GM19240 (cell line): ENCODE results near the gene AHDC1.
"Not testable (repeated sequence)": the region's sequence is repeated elsewhere in the genome, so short reads cannot be mapped to it uniquely, and the experiment has no call there.

Source experiments
- DNase-seq: peaks from one replicate; pipeline ENCODE4 v3.0.0; 2011; ENCODE audit warnings: low spot score; ENCODE audit not compliant: insufficient read length

The AHDC1 gene

DNA sequence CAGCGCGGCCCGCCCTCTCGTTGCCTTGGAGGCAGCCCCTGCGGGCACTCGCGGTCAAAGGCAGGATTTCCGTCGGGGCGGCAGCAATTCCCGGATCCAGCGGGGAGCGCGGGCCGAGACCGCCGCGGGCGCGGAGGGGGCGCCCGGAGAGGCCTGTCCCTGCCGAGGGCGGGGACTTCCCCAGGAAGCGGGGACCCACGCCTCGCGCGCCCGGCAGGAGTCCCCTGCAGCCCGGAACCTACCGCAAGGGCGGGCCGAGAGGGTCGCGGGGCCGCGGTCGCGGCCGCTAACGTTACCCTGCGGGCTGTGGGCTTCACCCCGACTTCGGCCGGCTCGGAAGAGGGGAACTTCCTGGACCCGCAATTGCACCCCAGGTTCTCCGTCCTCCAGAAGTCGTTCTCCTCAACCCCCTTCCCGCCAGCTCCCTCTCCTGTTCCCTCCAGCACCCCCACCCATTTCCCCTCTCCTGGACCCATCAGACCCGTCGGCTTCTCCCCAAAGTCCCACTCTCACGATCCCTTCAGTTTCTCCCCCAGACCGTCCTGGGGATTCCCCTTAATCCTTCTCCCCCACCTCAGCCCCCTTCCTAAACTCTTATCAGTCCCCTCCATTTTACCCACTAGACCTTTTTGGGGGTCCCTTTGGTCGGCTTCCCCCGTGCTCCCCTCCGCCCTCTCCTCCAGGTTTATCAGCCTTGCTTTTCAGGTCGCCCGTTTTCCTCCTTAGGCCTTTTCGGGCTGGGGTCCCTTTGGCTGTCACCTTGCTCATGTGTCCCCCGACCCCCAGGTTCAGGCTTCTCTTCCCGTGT, 30.4 kb upstream of the AHDC1 start:
- DNase-seq: no peak

DNA sequence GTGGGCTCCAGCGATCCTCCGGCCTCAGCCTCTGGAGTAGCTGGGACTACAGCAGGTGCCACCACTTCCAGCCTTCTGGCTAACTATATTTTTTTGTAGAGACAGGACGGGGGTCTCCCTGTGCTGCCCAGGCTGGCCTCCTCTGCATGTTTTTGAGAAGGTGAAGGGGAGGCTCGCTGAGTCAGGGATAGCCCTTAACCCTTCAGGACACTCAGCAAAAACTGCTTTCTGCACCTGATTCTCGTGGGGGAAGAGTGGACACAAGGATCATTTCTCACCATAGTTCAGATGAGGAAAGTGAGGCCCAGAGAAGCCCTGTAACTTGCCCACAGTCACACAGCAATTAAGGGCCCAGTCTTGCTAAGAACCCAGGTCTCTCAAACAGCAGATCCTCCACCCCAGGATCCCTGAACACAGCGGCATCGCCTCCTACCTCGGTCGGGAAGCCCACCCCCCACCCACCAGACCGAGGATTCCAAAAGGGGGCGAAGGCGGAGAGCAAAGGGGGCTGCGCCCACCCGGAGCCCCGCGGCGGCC, 29.8 kb upstream of the AHDC1 start:
- no peak for DNase-seq

DNA sequence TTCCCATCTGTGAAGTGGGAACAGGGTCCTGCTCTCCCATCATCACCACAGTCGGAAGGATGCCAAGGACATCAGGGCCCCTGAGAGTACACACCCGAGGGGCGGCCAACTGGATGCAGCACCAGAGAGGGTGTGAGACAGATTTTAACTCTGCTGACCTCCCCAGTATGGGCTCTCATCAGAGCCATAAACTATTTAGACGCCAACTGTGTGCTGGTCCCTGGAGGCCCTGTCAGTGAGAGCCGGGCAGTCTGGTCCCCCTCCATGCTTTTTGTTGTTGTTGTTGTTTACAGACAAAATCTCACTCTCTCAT, 29.3 kb upstream of the AHDC1 start:
- DNase-seq: no peak

DNA sequence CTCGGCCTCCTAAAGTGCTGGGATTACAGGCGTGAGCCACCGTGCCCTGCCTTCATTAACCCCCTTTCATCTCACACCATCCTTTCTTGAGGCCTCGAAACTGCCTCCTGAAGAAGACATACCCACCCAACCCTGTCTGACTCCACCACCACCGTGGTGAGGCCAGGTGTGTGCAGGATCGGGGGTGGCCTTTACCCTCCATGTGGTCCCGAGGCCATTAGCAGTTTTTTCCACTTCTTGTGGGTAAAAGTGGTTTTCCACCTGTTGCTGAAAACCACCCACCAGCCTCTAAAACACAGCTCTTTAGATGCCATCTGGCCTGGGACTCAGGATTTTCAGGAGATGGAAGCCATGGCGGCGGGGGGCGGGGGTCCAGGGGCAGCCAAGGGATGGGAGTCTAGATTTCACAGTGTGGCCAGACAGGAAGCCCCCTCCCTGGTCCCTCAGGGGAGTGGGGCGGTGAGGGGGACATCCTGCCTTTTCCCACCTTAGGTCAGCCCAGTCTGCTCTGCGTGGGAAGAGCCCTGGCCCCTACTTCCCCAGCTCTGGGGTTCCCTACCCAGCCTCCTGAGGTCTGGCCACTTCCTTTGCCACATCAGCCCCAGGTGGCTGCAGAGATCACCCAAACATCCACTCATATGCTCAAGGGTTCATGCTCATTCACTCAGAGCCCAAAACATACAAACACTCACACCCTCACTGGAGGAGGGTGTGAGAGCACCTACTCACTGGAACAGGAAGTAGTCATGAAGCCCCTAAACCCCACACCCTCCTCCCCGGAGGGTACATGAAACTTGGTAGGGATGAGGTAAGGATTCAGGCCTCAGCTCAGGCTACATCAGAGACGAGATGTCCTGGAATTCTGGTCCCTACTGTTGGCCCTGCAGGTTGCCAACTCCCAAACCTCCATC, 28.7 kb upstream of the AHDC1 start:
- DNase-seq: no peak

DNA sequence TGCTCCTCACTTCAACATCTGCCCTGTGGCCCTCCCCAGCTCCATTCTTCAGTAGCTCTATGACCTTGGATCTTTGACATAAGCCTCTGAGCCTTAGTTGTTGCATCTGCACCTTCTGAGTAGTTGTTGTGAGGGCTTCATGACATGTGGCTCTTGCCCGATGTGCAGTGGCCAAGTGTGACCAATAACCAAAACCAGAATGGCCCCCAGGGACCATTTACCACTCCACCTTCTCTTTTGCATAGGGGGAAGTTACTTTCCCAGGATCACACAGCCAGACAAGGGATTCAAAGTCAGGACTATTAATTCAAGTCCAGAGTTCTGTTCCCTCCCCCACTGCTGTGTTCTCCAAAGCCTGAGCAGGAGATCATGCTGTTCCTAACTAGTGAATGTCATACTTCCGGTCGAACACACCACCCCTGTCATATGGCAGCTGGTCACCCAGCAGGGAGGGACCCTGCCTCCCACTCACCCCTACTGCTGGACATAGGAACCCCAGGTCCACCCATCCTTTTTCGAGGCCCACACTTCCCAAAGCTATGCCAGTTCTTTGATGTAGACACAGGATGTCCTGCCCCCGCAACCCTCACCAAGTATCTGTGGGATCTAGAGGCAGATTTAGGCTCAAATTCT, 27.0 kb upstream of the AHDC1 start:
- no peak for DNase-seq

DNA sequence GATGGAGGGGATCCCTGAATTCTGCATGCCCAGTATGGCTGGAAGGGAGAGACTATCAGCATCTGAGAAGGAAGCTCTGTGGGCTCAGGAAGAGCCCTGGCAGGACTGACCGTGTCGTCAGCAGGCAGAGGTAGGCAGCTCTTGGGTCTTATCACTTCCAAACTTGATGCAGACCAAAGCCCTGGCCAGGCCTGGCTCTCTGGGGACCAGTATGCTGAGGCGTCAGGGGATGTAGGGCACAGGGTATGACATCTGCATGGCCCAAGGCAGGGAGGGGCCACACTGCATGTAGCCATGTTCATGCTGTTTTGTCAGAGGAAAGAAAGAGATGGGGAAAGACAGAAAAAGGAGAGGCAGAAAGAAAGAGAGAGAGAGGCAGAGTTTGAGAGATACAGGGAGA, 24.8 kb upstream of the AHDC1 start:
- DNase-seq: no peak

DNA sequence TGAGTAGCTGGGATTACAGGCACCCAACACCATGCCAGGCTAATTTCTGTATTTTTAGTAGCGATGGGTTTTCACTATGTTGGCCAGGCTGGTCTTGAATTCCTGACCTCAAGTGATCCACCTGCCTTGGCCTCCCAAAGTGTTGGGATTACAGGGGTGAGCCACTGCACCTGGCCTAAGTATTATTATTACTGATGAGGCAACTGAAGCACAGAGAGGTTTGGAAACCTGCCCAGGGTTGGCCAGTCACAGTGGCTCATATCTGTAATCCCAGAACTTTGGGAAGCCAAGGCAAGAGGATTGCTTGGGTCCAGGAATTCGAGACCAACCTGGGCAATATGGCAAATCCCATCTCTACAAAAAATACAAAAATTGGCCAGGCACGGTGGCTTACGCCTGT, 23.8 kb upstream of the AHDC1 start:
- not testable (repeated sequence) for DNase-seq

DNA sequence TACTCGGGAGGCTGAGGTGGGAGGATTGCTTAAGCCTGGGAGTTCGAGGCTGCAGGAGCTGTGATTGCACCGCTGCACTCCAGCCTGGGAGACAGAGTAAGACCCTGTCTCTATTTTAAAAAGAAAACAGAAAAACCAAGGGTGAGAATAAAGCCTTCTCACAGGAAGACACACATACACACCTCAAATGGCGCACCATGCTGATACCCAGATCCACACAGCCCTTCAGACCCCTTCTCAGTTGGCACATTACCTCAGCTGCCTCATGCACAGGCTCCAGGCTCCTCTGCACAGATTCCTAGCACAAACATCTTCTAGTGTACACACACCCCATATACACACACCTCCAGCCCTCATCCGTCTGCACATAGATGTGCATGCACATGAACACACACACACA, 23.1 kb upstream of the AHDC1 start:
- DNase-seq: no peak

DNA sequence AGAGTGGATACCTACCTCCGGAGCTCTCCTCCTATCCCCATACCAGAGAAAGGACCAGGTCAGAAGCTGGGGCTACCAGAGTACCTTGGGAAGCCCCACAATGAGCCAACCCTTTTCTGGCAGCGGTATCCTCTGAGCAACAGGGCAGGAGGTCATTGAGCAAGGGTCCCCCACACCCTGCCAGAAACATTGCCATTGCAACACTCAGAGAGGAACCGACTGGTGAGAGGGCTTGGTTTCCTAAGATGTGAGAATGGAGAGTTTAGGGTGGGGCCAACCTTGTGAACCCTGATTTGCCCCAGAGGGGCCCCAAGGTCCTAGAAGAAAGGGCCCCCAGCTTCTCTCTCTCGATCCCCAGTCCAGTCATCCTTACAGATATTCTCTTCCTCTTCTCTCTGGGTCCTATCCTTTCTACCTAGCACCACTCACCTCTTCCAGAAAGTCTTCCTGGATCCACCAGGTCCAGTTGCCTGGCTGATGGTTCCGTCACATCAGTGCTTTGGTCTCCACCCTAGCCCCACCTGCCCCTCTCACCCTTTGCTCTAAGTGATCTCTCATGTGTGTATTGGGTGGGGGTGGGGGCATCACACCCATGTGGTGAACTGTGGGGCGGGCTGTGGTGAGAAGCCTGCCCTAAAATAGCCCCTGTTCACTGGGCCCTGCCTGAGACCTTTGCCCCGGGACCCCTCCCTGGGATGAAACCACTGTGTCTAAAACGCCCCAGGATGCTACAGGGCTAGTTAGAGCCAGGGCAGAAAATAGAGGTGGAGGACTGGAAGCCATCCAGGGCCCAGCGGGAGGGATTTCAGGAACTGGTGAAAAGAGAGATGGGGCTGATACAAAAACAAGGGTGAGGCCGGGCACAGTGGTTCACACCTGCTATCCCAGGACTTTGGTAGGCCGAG, 22.3 kb upstream of the AHDC1 start:
- no peak for DNase-seq

DNA sequence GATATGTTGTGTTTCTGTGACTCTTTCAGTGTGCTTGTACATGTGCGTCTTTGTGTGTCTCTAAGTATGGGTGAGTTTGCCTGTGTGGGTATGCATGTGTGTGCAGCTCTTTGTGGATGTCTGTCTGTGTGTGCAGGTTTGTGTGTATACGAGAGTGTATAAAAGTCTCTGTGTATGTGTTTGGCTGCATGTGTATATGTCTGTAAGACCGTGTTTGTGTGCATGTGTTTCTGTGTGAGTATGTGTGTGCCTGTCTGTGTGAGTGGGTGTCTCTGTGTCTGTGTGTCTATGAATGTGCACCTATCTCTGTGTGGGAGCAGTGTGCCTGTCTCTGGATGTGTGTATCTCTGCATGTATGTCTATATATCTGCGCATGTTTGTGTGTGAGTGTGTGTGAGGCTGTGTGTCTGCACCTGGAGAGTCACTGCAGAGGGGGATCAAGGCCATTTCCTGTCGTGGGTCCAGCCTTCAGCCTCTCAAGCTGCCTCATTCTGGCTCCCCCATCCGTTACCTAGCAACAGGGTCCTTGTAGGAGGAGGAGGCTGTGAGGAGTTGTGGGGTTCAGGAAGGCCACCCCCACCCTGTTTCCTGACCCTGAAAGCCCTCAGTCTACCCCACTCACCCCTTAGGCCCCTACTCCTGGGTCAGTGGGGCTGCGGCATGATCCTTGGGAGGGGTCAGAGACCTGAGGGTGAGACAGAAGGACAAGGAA, 20.7 kb upstream of the AHDC1 start:
- no peak for DNase-seq

DNA sequence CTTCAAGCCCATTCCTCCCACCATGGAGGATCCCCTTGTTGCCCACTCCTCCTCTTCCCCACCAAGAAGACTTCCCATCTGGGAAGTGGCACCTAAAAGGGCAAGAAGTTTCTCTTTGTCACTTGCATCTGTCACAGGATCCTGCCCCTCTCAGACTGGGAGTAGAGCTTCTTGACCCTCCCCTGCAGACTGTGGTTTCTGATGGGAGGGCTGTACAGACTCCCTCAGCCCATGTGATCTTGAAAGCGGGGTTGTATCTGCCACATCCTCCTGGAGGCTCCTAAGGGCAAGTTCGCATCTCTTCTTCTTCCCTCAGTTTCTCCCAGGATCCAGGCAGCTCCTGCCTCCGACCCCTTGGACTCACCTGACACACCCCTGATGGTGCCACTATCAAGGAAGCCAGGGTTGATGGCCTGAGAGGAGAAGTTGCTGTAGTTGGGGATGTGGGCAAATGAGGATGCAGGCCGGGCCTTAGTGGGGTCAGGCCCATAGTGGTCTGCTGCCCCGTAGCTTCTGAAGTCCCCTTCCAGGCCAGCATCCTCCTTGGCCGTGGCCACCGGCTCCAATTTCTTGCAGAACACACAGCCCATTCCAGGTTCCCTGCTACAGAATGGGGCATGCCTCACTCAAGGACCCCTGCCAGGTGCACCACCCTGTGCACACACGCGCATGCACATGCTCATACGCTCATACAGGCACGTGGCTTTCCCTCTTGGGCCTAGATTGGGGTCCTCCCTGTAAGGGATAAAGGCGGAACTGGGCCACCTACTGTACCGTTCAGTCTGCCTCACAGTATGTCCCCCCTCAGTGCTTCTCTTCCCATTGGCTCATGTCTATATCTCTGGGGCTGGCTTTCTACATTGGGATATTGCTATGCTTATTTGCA, 19.6 kb upstream of the AHDC1 start:
- no peak for DNase-seq

DNA sequence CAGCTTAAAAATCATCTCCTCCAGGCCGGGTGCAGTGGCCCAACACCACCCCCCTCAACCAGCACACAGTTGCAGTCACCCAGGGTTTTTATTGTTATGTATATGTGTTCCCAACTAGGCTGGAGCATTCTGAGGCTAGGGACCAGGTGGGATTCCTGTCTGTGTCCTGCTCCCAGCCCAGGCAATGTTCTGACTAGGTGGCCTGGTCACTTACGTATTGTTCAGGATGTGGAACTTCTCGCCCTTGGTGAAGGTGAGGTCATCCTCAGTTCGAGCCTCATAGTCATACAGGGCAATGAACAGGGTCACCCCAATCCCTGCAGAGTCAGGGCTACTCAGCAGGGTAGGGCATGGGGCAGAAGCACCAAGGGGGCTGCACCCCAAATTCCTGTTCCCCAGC, 18.9 kb upstream of the AHDC1 start:
- no peak for DNase-seq

DNA sequence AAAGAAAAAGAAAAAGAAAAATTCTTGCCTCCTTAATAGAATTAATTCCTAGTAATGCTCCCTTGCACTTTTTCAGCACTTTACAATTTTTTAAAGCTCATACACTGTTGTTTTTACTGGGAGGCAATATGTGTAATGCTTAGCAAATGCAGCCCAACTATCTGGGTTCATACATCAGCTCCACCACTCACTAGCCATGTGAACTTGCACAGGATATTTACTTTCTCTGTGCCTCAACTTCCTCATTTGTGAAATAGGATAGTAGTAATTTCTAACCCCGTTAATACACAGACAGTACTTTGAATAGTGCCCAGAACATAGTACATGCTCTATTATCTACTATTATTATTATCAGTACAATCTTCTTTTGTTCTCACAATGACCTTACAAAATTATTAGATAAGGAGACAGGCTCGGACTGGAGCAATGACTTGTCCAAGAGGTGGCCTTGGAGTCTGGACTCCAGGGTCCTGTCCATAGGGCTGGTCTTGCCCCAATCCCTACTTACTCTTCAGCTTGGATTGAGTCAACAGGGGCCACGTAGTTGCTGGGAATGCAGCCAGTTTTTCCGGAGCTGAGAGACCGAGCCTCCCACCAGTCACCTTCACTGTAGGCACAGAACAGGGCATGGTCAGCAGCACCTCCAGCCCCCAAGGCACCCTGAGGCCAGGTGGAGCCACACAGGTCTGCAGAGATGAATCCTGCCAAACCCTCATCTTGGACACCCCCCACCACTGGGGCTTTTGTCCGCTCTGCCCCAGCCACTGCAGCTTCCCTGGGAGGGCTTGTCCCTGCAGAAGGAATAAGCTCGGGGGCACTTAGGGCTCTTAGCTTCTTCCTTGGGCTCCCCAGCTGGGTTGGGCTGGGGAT, 17.3 kb upstream of the AHDC1 start:
- no peak for DNase-seq

DNA sequence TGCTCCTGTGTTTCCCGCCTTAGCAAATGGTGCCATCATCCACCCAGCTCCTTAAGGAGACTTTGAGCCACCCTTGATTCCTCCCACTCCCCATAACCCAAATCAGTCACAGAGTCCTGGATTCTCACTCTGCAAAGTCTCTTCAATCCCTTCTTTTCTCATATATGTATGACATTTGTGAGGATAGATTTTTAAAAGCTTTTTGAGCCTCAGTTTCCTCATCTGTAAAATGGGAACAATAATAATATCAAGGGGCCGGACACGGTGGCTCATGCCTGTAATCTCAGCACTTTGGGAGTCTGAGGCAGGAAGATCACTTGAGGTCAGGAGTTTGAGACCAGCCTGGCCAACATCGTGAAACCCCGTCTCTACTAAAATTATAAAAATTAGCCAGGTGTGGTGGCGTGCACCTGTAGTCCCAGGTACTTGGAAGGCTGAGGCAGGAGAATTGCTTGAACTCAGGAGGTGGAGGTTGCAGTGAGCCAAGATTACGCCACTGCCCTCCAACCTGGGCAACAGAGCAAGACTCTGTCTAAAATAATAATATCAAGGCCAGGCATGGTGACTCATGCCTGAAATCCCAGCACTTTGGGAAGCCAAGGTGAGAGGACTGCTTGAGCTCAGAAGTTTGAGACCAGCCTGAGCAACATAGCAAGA, 16.0 kb upstream of the AHDC1 start:
- DNase-seq: not testable (repeated sequence)

DNA sequence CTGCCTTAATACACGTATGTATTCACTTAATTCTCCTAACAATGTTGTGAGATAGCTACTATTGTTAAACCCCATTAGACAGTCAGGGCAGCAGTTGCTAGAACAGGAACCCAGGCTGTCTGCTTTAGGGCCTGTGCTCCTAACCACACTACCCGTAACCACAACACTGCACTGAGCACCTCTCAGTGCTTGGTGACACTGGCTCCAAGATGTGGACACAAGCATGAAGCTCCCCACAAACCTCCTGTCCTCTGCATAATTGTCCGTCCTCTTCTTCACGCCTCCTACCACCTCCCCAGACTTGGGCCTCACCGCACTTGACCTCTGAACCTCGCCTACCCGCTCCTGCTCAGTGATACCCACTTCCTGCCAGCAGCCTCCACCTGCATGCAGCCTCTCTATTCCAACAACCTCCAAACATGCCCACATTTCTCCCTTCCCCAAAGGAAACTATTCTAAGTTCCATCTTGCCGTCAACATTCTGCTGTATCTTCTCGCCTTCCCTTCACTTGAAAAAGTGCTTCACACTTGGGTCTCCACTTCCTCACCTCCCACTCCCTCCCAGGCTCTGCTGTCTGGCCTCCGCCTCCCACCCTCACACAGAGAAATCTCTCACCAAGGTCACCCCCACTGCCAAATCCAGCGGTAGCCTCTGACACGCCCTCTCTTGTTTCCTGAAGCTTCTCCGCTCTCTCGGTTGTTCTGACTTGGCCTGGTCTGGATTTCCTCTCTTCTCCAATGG, 14.6 kb upstream of the AHDC1 start:
- DNase-seq: no peak

DNA sequence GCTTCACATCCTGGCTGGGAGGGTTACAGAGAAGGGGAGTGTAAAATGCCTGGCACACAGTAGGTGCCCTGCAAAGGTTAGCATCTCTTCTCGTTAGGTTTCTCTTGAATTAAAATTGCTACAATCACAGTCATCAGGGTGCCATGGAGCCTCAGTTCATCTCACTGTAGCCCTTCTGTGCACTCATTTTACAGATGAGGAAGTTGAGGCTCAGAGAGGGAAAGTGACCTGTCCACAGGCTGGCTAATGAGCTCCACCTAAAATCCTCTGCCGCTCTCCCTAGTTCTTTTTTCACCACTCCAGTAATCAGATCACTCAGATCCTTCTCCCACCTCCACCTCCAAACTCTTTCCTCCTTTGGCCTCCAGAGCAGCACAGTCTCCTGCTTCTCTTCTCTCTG, 13.5 kb upstream of the AHDC1 start:
- no peak for DNase-seq

DNA sequence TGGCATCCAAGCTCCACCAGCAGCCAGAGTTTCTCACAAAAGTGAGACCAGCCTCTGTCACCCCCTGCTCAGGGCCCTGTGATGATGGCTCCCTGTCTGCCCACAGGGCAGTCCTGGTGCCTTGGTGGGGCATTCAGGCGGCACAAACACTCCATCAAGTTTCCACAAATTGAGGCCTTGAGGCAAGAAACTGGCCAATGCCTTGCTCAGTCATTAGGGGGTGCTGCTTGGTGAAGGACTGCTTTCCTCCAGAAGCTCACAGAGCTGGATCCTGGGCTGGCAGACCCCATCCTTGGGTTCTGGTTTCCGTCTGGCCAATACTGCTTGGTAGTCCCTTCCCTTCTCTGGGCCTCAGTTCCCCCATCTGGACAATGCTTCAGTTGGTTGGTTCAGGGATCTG, 12.5 kb upstream of the AHDC1 start:
- DNase-seq: no peak
